Smooth muscle cell of the brain vasculature (primary cell): ENCODE results near the gene NOL9.

Source experiments
- DNase-seq: peaks from one replicate; pipeline ENCODE4 v3.0.0-alpha.2; 2012; ENCODE audit warnings: low read depth, low spot score

Gene NOL9

DNA sequence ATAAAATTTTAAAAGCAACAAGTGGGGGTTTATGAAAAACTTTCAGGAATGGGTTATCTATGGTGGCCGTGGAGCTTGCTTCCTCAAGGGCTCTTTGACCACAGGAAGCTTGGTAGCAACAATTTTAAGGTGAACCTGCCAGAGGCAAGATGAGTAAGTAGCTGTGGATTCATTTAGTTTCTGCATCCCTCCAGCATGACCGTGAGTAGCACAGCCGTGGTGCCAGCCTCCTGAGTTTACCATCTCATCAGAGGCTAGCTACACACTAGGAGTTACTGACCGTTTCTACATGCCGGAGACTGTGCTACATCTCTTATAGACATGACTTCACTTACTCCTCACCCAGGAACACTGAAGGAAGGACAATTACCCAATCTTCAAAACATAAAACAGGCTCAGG is 32.8 kb downstream of the NOL9 start:
- no peak for DNase-seq

DNA sequence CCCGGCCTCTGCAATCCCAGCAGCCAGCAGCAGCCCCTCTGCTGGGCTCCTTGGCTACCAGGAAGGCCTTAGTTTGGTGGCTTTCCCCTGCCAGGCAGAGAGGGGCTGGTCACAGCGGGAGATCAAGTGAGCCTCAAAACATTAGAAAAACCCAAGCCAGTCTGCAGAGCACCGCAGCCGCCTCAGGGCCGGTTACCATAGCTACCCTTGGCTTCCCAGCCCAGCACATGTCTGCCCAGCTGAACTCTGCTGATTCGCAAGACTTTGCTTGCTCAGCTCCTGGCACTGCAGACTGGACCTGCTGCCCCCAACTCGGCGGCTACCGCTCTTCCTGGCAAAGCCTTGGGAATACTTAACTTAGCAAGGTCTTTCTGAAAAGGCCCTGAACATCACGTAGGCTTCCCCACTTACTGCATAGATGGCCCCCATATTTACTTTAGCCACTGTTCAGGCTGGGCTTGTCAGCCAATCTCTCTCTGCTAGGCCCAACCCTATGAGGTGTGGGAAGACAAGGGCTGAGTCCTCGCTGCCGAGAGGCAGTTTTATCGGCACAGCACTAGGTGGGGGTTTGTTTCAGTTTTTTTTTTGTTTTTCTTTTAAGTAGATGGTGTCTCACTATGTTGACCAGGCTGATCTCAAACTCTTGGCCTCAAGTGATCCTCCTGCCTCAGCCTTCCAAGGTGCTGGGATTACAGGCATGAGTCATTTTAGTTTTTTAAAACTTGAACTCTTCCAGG is 34.2 kb downstream of the NOL9 start:
- DNase-seq, result peak; percentile 43

DNA sequence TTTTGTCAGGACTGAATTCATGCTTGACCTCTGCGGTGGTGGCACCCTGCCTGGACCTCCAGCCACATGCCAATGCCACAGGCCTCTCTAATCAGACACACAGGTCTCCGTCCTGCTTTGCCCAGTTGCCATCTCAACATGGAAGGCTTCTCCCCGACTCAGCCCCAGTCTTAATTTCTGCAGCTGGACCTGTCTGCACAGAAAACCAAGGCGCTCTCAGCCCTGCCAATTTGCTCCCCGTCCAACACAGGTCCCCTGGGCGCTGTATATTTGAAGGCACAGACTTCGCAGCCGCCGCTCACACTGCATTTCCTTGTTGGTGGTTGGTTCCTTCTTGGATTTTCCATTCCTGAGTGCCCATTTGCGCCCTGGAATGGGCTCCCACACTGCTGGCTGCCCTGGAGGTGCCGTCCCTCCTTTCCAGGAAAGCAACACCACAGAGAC is 34.8 kb downstream of the NOL9 start:
- no peak for DNase-seq

DNA sequence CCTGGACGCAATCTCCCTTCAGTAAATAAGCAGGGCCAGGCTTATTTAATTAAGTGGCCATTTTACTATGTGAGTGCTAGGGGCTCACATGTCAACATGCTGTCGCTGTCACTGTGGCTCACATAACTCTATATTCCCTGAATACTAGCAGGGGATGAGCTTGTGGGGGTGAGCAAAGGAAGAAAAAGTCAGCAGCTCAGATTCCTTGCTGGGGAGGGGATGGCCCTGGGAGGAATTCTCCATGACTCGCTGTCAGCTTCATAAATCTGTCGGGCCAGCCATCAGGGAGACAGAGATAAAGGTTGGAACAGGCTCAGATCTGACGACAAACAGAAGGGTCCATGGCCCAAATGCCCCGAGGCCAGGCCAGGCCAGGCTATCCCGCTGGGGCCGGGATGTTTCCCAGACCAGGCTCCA is 36.9 kb downstream of the NOL9 start:
- DNase-seq, result no peak

DNA sequence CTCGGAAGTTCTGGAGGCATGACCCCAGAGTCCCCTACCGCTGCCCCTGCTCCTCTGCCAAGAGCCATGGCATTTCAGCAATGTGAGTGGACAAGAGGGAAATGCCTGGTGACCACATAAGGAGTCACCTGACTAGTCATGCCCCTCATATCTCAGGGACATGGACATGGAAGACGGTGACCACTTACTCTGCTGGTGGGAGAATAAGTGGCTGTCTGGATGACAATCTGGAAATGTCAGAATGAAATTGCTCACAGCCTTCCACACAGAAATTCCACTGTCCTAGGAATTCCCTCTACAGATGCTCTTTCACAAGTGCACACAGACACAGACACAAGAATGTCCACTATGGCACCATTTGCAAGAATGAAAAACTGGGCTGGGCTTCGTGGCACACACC is 38.5 kb downstream of the NOL9 start:
- DNase-seq, result no peak

DNA sequence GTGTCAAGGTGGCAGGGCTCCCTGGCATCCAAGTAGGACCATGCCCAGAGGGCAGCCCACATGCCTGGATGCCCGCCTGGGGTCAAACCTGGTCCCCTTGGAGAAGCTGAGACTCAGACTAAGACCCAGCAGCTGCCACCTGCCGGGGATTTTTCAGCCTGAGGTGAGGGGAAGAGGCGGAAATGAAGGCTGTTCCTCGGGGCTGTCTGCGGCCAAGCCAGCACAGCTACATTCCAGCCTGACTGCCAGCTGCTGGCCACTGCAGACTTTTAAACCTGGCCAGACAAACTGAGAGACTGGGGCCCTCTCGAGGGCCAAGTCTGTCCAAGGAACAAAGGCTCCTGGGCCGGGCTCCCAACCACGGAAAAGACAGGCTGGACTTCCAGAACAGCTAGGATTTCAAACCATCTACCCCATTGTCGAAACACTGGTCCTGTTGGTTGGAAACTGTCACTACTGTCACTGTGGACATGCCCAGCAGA is 41.0 kb downstream of the NOL9 start:
- DNase-seq, result no peak

DNA sequence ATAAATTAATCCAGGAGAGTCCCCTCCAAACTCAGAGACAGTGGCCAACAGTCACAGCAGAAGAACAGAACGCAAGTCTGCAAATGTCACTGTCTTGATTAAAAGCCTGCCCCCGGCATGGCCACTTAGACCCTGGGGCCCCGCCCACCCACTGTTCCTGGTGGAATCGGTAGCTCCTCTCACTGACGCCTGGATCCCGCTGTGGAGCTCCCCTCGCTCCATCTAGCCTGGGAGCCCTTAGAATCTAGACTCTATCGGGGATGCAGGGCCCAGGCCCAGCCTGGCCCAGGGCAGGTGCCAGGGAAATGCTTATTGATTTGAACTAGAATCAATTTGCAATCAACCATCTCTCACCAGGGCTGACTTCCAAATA is 41.4 kb downstream of the NOL9 start:
- no peak for DNase-seq

DNA sequence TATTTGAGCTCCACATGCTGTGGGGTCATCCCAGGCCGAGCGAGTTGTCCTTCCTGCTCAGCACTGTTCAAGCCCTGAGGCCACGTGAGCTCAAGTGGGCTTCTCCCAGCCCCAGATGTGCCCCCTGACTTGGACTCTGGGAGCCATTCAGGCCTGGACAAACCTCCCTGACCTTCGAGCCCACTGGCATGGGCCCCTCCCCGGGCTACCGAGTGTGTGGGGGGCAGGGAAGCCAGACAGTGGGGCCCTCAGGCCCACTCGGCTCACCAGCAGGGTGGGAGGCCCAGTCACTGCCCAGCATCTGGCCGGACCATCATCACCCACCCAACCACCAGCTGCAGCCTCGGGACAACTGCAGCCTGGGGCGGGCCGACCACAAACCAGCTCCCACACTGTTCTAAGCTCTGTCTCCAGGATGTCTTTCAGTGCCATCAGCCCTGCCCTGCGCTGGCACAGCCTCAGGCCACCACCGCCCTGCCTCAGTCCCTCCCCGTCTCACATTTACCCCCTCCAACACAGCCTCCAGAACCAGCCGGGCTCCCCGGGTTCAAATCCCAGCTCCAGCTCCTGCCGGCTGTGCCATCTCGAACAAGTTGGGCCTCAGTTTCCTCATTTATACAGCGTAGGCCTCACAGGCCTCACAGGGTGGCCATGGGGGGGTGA is 41.9 kb downstream of the NOL9 start:
- DNase-seq, result no peak

DNA sequence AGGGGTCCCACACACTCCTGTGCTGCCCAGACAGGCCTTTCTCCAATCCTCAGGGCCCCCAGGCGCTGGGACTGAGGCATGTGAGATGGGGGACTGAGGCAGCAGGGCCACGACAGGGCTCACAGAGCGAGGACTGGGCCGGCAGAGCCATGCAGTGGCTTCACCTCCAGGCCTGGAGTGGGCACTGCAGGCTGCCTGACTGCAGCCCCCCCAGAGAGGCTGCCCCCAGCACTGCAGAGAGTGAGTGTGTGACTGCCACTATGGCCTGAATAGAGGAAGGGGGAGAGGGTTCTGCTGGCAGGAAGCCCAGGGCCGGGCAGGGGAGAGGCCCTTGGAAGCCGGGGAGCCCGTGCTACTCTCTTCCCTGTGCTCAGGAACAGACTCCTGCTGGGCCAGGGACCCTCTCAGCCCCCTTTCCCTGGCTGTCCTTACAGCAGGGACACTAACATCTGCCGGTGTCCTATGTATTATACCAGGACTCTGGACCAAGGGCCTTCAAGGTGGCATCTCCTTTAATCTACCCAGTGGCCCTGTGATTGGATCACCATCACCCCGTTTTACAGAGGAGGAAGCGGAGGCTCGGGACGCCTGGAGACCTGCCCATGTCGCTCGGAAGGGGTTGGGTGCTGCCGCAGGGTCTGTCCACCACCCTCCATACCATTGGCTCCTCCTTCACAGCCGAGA is 42.6 kb downstream of the NOL9 start:
- DNase-seq, result no peak

DNA sequence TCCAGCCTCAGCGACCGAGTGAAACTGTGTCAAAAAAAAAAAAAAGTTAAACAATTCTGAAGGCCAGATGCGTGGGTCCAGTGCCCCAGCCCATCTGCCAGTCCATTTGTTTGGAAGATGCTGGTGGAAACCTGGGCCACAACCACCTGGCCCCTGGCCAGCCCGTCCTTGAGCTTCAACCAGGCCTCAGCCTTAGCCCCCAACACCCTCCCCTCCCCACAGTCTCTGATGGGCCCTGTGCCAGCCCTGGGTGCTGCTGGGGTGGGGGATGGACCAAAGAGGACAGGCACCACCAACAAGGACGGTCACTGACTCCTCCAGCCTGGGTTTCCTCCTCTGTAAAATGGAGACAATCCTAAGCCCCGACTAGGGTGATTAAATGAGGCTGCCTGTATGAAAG is 43.3 kb downstream of the NOL9 start:
- no peak for DNase-seq

DNA sequence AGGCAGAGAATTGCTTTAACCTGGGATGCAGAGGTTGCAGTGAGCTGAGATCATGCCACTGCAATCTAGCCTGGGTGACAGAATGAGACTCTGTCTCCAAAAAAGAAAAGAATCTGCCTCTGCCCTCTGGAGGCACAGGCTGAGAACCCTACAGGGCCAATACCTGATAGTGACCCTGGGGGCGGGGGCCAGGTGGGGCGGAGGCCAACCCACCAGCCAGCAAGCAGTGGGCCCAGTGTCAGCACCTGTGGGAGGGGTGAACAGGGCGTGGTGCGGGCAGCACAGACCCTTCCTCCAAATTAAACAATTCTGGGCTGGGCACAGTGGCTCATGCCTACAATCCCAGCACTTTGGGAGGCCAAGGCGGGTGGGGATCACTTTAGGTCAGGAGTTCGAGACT is 43.8 kb downstream of the NOL9 start:
- no peak for DNase-seq

DNA sequence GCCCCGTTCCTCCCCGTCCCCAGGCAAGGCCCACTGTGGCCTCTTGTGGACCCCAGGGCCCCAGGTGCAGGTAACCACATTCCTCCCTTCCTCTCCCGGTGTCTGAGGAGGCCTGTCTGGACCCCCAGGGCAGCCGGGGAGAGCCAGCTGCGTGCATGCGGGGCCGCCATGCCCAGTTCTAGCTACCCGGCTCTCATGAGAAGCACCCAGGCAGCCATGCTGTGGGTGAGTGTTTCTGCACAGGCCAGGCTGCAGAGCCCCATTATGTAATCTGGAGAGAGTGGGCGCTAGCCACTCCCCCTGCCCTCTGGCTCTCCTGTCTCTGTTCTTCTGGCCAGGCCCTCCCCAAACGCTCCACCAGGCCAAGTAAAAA is 44.4 kb downstream of the NOL9 start:
- DNase-seq, result no peak

DNA sequence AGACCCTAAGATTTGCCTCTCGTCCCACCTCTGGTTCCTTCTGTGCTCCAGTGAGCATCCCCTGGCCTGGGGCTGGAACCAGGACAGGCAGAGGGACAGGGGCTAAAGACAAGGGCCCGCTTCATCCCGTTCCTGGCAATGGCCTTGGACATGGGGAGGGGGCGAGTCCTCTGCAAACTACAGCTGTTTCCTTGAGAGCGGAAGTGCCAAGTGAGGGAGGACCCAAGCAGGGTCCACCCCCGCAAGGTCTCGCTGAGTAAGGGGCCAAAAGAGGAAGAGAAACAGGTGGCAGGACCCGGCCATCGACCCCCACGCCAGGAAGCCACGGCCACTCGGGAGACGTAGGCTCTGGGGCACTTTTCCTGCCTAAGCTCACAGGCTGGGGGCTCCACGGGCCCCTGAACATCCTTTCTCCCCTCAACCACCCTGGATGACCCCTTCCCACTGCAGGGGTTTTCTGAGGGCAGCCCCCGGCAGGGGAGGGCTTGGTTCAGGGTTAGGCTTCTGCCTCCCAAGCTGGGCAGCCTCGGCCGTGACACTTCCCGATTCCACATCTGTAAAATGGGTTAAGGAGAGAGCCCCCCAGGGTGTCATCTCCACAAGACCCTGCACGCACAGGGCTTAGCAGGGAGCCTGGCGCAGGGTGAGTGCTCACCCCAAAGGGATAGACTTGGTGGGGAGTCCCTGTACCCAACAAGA is 44.9 kb downstream of the NOL9 start:
- DNase-seq, result no peak

DNA sequence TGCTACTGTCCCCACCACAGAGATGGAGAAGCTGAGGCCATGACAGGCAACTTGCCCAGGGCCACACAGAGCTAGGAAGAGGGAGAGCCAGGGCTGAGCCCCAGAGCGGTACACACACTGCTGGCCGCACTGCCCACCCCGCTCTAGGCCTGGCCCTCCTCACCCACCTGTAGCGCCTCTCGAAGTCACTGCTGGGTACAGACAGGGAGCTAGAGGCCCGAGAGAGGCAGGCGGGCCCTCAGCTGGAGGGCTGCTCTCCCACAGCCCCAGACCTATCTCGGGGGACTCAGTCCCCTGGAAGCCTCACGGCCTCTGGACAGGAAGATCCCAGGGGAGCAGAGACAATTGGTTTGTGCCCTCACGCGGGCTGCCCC is 45.5 kb downstream of the NOL9 start:
- DNase-seq, result no peak

DNA sequence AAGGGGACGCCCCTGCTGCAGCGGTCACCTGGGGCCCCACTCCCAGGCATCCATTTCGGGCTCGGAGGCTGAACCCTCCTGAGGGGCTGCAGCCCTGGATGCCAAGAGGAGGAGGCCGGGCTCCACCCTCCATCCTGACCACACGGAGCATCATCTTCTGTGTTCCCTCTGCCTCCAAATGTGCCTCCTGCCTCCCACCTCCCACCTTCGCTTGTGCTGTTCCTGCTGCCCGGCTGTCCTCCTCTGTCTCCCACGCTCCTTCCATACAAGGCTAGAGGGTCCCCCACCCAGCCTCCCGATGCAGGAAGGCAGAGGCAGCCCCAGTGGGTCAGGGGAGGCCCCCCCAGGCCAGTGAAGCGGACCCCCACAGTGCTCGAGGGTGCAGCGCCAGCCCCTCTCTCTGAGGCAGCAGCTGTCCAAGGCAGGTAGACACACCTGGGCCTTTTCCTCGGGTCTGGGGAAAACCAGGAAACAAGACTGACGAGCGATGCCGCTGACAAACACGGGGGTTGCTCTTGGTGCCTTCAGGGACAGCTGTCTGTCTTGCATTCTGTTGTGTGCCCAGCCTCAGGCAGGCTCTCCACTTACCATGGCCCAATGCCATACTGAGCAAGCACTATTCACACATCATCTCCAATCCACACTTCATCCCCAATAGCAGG is 46.0 kb downstream of the NOL9 start:
- no peak for DNase-seq

DNA sequence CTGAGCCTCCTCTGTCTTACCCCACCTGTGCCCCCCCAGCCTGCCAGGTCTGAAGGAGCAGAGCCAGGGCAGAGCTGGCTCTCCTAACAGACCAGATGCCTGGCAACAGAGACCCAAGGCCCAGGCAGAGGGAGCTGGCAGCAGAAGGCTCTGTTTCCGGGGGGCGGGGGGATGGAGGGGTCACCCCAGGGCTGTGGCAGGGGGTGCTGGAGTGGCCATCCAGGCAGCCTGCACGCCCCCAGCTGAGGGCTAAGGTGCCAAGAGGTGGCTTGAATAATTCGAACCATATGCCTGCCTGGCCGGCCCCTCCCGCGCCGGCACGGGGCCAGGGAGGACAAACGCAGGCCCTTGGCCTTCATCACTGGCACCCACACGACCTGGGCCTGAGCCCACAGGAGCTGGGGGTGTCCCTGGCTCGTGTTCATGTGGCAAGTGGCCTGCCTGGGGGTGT is 46.8 kb downstream of the NOL9 start:
- DNase-seq, result no peak

DNA sequence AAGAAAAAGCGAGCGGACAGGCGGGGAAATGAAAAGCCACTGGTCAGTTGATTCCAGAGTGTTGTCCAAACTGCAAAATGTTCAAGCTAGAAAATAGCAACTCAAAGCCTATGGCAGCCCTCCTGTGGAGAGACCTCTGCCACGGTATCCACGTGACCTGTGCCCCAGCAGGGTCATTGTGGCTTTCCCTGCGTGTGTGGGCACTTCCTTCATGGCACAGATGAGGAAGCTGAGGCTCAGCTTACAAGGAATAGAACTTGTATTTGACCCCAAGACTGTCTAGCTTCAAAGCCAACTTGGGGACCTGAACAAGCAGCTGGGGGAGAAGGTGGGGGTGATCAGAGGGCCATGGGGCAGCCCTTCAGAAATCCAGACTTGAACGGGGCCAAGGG is 47.3 kb downstream of the NOL9 start:
- no peak for DNase-seq

DNA sequence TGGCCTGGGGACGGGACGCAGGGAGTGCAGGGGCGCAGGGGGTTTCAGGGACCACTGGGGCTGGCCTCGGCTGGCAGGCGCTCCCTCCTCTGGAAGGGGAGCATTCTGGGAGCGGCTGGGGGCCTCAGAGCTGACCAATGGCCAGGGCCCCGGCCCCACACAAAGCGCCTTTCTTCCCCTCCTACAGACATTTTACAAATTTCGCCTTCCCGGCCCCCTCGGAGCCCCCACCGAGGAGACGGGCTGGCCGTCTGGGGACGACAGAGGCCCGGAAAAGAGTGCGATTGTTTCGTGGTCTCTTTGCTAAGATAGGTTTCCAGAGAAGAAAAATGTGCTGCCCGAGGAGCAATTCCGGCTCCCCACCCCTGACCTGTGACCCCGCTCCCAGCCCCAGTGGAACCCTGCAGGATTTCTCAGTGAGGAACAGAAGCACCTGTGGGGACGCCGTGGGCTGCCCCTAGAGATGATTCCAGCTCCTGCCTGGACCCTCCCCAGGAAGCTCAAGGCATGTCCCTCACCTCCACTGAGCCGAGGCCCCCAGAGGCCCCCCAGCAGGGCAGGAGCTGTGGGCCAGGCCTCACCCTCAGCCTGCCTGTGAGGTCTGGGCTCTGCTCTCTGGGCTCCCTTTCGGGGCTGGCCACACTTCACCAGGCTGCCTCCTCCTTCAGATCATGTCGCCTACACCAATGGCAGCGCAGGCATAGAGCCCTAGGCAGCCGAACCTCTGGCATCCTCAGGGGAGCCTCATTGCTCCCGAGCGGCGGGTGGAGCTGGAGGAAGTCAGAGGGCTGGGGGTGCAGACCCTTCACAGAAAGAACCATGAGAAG is 47.9 kb downstream of the NOL9 start:
- DNase-seq, result no peak

DNA sequence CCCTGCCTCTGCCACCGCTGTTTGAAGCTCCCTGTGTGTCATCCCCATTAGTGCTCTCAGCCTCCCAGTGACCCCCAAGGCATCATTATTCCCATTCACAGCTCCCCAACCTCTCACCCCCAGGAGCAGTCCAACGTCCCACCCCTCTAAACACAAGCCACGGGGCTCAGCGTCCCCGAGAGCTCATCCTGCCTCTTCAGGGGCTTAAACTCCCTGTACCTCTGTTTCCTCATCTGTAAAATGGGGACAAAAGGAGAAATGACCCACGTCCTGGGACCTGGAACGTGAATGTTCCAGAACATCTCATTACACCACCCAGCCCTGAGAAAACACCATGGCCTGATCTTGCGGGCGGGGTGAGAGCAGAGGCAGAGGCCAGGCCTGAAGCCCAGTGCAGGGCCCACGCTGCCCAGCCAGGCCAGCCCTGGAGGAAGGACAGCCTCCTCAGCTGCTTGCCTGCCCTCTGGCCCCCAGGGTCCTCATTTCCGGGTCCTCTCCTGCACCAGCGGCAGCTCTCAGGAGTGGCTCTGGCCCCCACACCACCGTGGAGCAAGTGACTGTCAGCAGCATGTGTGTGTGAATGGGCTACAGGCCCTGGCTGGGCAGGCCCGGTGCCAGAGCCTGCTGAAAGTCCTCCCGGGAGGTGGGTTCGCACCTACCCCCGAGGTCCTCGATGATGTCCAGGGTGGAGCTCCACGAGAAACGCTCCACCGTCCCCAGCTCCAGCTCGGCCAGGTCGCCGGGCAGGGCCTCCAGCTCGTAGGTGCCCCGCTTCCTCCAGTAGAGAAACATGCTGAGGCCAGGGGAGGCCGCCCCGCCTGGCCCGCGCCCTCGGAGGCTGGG is 48.7 kb downstream of the NOL9 start:
- DNase-seq, result no peak

DNA sequence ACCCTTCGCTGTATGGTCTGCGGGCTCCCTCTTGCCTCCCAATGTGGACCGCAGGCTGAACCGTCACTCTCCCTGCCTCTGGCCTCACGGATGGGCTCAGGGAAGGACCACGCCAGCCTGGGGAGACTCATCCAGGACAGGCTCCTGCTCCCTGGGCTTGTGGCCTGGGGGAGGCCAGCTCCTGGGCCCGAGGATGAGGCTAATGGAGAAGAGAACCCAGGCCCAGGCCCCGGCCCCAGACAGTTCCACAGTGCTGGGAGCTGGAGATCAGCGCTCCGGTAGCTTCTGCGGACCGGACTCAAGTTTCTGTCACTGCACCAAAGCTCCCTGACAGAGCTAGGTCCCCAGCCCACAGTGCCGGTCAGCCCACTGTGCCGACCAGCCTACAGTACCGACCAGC is 49.4 kb downstream of the NOL9 start:
- no peak for DNase-seq
